GM18498 (cell line): Measurements from ENCODE around the gene VSTM1.

Experiments
- ATAC-seq: cut with Tn5 transposase; IDR thresholded peaks from one replicate; pipeline ENCODE4 v1.9.1; 2021; ENCODE audit warnings: mild to moderate bottlenecking, moderate library complexity; ENCODE audit not compliant: unreplicated experiment

Gene VSTM1

DNA sequence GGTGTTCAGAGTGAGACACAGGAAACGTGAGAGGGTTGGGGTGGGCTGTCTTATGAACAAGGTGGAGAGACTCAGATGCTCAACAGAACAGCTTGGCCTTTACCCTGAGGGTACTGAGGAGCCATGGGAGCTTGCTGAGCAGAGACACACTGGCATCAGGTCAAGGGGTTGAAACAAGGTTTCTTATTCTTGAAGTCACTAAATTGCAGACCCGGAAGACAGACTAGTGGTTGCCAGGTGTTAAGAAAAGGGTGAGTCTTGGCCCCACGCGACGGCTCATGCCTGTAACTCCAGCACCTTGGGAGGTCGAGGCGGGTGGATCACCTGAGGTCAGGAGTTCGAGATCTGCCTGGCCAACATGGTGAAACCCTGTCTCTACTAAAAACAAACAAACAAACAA, 49.8 kb downstream of the VSTM1 start:
- no peak for ATAC-seq

DNA sequence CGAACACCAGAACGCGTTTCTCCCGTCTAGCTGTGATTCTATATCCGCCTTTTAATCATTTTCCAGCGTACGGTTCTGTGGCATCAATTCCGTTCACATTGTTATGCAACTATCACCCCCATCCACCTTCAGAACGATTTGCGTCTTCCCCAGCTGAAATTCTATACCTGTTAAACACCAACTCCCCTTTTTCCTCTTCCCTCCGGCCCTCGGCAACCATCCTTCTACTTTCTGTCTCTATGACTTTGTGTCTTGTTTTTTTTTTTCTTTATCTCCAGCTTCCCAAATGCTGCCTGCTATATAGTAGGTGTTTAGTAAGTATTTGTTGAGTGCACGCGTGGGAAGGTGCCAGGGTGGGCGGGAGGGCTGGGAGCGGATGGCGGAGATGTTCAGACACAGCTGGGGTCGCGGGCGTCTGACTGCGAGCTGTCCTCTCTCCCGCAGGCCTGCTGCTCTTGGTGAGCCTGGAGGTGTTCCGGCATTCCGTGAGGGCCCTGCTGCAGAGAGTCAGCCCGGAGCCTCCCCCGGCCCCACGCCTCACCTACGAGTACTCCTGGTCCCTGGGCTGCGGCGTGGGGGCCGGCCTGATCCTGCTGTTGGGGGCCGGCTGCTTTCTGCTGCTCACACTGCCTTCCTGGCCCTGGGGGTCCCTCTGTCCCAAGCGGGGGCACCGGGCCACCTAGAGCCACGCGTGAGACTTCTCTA, 52.0 kb downstream of the VSTM1 start:
- no peak for ATAC-seq

DNA sequence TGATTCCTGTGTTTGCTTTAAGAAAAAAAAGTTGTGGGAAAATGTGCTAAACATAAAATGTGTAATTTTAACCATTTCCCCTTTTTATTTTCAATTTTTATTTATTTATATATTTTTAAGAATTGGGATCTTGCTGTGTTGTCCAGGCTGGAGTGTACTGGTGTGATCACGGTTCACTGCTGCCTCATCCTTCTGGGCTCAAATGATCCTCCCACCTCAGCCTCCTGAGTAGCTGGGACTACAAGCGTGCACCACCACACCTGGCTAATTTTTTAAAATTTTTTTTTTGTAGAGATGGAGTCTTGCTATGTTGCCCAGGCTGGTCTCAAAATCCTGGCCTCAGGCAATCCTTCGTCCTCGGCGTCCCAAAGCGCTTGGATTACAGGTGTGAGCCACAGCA, 53.2 kb downstream of the VSTM1 start:
- no peak for ATAC-seq

DNA sequence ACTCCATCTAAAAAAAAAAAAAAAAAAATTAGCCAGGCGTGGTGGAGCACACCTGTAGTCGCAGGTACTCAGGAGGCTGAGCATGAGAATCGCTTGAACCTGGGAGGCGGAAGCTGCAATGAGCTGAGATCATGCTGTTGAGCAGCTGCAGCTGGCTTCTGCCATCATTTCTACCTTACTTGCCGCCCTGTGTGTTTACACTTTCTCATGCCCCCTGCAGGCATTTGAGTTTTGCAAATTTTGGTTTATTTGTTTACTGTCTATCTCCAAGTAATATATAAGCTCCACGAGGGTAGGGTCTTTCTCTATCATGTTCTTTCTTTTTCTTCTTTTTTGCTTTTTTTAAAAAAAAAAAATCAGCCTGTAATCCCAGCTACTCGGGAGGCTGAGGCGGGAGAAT, 54.3 kb downstream of the VSTM1 start:
- ATAC-seq = no peak

DNA sequence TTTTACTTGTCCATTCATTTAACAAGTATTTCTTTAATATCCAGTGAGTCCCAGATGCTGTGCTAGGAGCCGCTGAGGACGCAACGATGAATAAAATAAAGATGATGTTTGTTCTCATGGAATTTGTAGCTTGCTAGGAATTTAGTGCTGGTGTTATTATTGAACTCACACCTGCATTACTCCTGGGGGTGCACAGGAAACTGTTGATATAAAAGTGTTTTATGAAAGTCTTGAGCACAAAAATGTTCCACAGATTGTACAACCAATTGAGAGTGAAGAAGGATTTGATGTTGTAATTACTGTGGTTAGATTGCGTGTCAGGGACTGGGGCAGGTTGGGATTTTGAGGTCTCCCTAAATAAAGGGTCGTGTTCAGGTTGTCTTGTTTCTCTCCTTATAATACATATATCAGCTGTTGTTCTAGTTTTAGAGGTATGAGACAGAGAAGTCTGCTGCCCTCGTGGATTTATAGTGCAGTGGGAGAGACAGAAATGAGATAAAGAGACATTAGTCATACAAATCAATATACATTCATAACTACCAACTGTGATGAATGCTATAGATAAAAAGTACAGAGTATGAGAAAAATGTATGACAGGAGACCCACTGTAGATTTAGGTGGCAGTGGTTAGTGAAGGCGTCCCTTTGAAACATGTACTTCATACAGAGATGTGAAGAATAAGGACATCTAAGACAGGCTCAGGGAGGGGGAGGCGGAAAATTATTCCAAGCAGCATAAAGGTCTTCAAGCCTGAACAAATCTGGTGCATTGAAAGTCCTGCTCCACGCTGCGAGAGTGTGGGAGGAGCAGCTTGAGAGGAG, 61.0 kb downstream of the VSTM1 start:
- ATAC-seq = no peak

DNA sequence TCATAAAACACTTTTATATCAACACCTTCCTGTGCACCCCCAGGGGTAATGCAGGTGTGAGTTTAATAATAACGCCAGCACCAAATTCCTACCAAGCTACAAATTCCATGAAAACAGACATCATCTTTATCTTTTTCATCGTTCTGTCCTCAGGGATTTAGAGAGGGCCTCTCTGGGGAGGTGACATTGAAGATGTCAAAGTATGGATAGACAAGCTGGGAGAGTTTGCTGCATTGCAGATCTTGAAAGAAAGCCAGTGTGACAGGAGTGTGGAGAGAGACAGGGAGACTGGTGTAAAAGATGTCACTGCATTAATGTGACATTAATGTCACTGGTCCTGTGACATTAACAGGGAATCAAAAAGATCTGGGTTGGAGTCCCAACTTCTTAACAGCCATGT, 62.2 kb downstream of the VSTM1 start:
- no peak for ATAC-seq

DNA sequence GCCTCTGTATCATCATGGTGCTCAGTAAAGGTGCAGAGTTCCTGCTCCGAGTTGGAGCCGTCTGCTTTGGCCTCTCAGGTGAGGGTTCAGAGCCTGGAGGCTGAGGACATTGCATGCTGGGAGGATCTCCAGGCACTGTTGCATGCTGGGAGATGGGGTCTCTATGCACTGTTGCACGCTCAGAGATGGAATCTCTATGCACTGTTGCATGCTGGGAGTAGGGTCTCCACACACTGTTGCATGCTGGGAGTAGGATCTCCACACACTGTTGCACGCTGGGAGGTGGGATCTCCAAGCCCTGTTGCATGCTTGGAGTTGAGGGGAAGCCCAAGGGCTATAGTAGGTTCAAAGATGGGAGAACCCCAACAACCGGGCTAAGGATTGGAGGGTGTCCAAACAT, 64.0 kb downstream of the VSTM1 start:
- ATAC-seq = no peak

DNA sequence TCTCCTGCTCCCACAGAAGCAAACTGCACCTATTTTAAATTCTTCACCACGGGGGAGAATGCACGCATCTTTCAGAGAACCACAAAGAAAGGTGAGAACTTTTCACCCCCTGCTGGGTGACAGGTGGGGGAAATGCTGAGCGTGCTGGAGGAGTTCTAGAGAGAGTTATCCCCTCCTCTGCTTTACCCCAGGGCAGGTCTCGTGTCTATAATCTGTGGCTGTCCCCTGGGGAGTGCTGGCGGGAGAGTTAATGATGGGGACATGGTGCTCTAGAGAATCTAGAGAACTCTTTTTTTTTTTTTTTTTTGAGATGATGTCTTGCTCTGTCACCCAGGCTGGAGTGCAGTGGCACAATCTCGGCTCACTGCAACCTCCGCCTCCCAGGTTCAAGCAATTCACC, 65.5 kb downstream of the VSTM1 start:
- ATAC-seq = no peak

DNA sequence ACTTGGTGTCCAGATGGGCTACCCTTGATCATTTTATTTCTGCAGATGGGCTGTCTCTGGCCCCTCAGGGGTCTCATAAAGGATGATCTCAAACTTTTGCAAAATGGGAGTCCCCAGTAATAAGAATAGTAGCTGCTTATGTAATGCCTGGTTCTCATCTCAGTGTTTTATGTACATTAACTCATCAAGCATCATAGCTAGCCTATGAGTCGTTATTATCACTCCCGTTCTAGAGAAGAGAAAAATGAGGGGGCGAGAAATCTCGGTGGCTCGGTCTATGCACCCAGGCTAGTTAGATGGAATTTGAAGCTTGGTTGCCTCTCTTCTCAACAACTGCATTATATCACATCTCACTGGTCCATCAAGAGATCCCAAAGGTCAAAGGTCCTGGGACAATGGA, 68.9 kb downstream of the VSTM1 start:
- ATAC-seq = no peak

DNA sequence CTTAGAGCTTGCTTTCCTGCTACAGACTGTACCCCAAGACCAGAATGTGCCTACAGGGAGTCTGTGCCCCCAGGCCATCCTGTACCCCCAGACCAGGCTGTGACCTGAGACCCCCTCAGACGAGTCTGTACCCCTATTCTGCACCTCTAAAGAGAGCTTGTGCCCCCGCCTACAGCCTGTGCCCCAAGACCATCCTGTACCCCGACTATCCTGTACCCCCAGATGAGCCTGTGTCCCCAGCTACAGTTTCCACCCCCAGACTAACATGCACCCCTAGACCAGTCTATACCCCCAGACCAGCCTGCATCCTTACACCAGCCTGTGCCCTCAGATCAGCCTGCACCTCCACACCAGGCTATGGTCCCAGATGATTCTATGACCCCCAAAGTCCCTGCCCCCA, 70.2 kb downstream of the VSTM1 start:
- ATAC-seq = no peak

DNA sequence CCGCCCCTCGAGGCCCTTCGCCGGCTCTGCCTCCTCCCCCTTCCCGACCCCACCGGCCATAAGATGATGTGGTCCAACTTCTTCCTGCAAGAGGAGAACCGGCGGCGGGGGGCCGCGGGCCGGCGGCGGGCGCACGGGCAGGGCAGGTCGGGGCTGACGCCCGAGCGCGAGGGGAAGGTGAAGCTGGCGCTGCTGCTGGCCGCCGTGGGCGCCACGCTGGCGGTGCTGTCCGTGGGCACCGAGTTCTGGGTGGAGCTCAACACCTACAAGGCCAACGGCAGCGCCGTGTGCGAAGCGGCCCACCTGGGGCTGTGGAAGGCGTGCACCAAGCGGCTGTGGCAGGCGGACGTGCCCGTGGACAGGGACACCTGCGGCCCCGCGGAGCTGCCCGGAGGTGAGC, 70.9 kb downstream of the VSTM1 start:
- ATAC-seq = no peak

DNA sequence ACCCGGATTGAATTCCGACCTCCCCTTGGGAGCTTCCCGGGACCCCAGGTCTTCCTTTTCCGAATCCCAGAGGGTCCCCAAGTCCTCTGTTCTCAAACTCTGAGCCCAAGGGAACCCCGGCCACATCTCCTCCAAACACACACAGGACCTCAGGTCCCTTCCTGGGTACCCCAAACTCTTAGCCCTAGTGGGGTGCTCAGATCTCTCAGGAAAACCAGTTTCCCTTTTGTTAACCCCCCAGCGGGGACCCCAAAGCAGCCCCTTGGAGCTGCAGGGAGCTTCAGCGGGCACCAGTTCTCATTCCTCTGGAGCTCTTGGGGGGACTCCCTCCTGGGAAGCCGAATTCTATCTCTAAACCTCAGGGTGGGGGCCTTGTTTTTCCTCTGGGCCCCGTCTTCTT, 71.5 kb downstream of the VSTM1 start:
- ATAC-seq = no peak

DNA sequence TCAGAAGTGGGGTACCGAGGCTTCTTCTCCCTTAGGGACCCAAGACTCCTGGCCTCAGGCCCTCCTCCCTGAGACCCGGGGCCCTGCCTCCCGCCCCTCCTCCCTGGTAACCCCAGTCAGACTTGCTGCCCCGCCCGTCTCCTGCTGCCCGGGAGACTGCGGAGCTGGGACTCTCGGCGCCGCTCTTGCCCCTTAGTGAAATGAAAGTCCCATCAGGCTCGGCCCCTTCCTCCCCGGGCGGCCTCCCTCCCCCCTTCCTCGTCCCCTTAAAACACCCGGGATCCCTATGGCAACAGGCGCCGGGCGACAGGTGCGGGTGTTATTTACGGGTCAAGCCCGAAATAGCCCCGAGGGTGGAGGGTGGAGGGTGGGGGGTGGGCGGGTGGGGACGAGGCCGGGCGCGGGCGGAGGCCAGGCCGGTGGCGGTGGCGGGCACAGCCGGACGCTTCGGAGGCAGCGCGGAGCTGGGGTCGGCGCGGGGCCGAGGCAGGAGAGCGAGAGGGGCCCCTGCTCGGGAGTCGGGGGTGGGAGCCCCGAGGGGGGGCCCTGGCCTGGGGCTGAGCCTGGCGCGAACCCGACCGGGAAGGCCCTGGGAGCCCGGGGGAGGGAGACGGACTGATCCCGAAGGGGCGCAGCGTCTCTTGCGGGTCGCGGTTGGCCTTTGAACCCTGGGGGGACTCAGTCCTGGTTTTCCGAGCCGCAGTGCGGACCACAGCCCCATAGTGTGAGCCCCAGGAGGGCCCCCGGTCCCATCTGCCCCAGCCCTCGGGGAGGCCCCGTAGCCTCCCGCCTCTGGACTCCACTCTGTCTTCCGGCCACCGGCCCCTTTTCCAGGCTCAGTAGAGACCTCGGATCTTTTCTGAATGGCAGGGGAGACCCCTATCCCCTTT, 72.2 kb downstream of the VSTM1 start, which contains the start of gene CACNG6:
CACNG6 (plus strand) TSS at position 414 of the 890 bp plus-strand sequence. CDS start 1,241 bp downstream, outside the sequence.
- ATAC-seq = no peak
